Effector memory CD4-positive, alpha-beta T cell (primary cell): ENCODE results near the gene B3GNT2.
A peak's percentile ranks its signal among the peaks of the same experiment; 100 is the strongest.
"Not testable (repeated sequence)": the region's sequence is repeated elsewhere in the genome, so short reads cannot be mapped to it uniquely, and the experiment has no call there.

Experiments
- DNase-seq, 3 donors: peaks; one replicate each; pipeline ENCODE4 v3.0.0-alpha.2; 2020
- H3K27ac ChIP-seq: 2 replicates; pipeline ENCODE4 v1.7.0; 2013; ENCODE audit warnings: mild to moderate bottlenecking, low read length, moderate library complexity; ENCODE audit not compliant: insufficient read depth, poor library complexity, severe bottlenecking
- H3K27me3 ChIP-seq: replicated peaks from 2 replicates; pipeline ENCODE4 v1.7.0; 2013; ENCODE audit warnings: mild to moderate bottlenecking, low read length; ENCODE audit not compliant: insufficient read depth, control insufficient read depth, poor library complexity, severe bottlenecking
- H3K36me3 ChIP-seq: 2 replicates; pipeline ENCODE4 v1.7.0; 2013; ENCODE audit warnings: mild to moderate bottlenecking, low read length, moderate library complexity; ENCODE audit not compliant: control insufficient read depth, insufficient read depth
- H3K4me1 ChIP-seq: 2 replicates; pipeline ENCODE4 v1.7.0; 2013; ENCODE audit warnings: low read length, mild to moderate bottlenecking; ENCODE audit not compliant: control insufficient read depth, insufficient read depth, poor library complexity, severe bottlenecking
- H3K4me3 ChIP-seq: 2 replicates; pipeline ENCODE4 v1.7.0; 2013; ENCODE audit warnings: low read length, low read depth, mild to moderate bottlenecking; ENCODE audit not compliant: insufficient read depth, poor library complexity, severe bottlenecking
- H3K9me3 ChIP-seq: 2 replicates; pipeline ENCODE4 v1.7.0; 2013; ENCODE audit warnings: mild to moderate bottlenecking, low read length, moderate library complexity; ENCODE audit not compliant: control insufficient read depth
- total RNA-seq, 3 donors: gene quantifications; one replicate each; lab custom pipeline; 2026; lab: John Stamatoyannopoulos, UW

B3GNT2 gene, protein sequence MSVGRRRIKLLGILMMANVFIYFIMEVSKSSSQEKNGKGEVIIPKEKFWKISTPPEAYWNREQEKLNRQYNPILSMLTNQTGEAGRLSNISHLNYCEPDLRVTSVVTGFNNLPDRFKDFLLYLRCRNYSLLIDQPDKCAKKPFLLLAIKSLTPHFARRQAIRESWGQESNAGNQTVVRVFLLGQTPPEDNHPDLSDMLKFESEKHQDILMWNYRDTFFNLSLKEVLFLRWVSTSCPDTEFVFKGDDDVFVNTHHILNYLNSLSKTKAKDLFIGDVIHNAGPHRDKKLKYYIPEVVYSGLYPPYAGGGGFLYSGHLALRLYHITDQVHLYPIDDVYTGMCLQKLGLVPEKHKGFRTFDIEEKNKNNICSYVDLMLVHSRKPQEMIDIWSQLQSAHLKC
- 57.6 to 121 (median 62.5) reads per million in 3 donors for total RNA-seq

DNA sequence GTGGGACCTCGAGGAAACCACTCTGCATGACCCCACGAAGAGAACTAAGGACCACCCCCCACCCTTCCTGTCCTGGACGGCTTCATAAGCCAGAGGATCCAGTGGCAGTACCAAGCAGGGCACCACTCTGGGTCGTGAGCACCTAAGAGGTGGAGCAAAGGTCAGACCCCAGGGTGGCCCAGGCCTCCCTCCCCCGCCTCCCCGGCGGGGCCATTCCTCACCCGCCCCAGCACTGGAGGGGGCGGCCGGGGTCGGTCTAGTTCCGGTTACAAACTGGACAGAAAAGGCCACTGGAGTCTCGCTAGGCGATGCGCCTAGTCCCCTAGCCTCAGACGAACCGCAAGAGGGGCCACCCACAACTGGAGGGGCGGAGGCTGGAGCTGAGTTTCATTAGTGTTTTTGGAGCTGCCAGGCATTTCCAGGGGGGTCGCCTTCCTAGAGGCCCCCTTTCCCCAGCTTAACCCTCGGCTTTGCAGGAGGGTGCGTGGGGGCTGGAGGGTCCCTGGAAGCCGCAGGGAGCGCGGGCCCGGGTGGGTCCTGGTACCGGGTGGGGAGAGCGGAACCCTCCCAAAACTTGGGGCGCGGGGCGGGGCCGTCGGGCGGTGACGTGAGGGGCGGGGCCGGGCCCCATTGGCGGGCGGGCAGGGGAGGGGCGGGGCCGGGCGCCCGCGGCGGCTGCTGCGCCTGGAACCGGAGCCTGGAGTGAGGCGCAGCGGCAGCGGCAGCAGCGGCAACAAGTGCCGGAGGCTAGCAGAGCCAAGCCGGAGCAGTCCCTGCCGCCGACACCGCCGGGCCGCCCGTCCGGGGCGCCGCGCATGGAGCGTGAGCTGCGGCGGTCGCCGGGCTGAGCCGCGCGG is at the start of gene B3GNT2:
B3GNT2 (plus strand) TSS at position 695 of the 857 bp plus-strand sequence. CDS start 26,106 bp downstream, outside the sequence.
- Histone ChIP-seq H3K9me3 (no peaks in the 10 kb centered on the region), H3K36me3 (no peaks in the 10 kb centered on the region), H3K27ac (peak within 1 kb of the TSS; percentile 82), H3K4me3 (peak within 1 kb of the TSS; percentile 99), H3K4me1 (peaks cover 29% of the 10 kb centered on the region), H3K27me3 (no peaks in the 10 kb centered on the region)
- peak; percentile 69 to 75 (median 75) for DNase-seq

DNA sequence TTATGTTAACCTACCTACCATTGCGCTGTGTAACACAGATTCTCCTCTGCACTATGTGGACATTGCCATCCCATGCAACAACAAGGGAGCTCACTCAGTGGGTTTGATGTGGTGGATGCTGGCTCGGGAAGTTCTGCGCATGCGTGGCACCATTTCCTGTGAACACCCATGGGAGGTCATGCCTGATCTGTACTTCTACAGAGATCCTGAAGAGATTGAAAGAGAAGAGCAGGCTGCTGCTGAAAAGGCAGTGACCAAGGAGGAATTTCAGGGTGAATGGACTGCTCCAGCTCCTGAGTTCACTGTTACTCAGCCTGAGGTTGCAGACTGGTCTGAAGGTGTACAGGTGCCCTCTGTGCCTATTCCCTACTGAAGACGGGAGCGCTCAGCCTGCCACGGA is 49.1 kb upstream of the B3GNT2 start:
- peak in 1 of 3 donors; percentile 2 for DNase-seq
- not testable (repeated sequence) for H3K27ac ChIP-seq, H3K27me3 ChIP-seq, H3K4me3 ChIP-seq, H3K36me3 ChIP-seq, H3K9me3 ChIP-seq, H3K4me1 ChIP-seq

- H3K36me3 ChIP-seq = no peaks in the 10 kb centered on the region
- no peaks in the 10 kb centered on the region for H3K27me3 ChIP-seq
- no peaks in the 10 kb centered on the region for H3K9me3 ChIP-seq
- H3K4me1 ChIP-seq = no peaks in the 10 kb centered on the region
- no peak overlapping the region for H3K27ac ChIP-seq
- DNase-seq = no peak
- H3K4me3 ChIP-seq = no peak overlapping the region
Measured at GRCh38 chr2:62147610-62148301, 48.2 kb upstream of the B3GNT2 start.

- Histone ChIP-seq H3K4me1 (no peaks in the 10 kb centered on the region), H3K27ac (no peak overlapping the region), H3K9me3 (no peaks in the 10 kb centered on the region), H3K27me3 (no peaks in the 10 kb centered on the region), H3K4me3 (no peak overlapping the region), H3K36me3 (no peaks in the 10 kb centered on the region)
- DNase-seq = no peak
Measured at GRCh38 chr2:62149708-62150107, 46.2 kb upstream of the B3GNT2 start.

DNA sequence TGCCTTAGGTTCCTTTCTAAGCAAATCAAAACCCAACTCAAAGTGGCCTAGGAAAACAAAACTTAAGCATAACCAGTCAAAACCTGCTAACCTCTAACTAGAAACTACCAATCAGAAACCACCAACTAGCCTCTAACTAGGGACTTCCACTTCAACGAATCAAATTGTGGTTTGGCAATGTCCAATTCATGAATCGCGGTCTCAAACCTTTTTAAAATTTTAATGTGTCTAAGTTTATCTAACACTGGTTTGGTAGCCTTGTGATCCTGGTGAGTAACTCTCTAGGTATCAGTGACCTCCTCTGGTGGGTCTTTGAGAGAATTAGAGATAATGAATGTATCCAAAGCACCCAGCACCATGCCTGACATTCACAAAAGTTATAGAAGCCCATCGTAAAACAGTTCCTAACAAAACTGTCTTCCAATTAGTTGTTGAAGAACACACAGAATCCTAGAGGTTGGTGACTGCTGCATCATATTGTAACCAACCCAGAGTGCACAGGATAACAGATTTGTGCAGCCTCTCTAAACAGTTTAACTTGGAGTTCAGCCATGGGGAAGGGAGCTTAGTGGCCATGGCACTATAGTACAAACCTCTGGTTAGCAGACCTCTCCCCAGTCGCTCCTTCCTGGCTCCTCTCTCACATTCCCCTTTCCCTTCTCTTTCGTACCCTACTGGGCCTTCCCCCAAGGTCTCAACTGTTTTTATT is 45.2 kb upstream of the B3GNT2 start:
- Histone ChIP-seq H3K27ac (no peak overlapping the region), H3K4me1 (no peaks in the 10 kb centered on the region), H3K4me3 (no peak overlapping the region), H3K9me3 (no peaks in the 10 kb centered on the region), H3K27me3 (no peaks in the 10 kb centered on the region), H3K36me3 (no peaks in the 10 kb centered on the region)
- no peak for DNase-seq

- Histone ChIP-seq H3K36me3 (no peaks in the 10 kb centered on the region), H3K9me3 (no peaks in the 10 kb centered on the region), H3K27ac (no peak overlapping the region), H3K27me3 (no peaks in the 10 kb centered on the region), H3K4me1 (no peaks in the 10 kb centered on the region), H3K4me3 (no peak overlapping the region)
- no peak for DNase-seq
Measured at GRCh38 chr2:62151306-62151638, 44.6 kb upstream of the B3GNT2 start.

DNA sequence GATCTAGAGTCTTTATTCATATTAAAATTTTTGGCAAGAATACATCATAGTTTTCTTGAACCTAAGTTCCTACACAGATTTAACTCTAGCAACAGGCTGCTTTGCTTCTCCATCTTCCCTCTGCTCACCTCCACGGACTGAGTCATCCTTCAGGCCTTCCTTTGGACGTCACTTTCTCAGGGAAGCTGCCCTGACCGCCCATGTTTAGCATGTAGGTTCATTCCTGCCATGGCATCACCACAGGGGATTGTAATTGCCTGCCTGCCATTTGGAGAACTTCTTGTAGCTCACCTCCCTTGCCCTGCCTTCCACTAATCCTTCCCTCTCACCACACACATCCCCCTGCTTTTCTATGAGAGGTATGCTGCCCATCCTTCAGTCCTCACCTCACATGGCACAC is 43.9 kb upstream of the B3GNT2 start:
- no peaks in the 10 kb centered on the region for H3K27me3 ChIP-seq
- no peak for DNase-seq
- H3K4me3 ChIP-seq = no peak overlapping the region
- no peaks in the 10 kb centered on the region for H3K4me1 ChIP-seq
- H3K27ac ChIP-seq = no peak overlapping the region
- no peaks in the 10 kb centered on the region for H3K9me3 ChIP-seq
- no peaks in the 10 kb centered on the region for H3K36me3 ChIP-seq

GRCh38 chr2:62156861-62157496 is 38.9 kb upstream of the B3GNT2 start:
- Histone ChIP-seq H3K27ac (no peak overlapping the region), H3K36me3 (no peaks in the 10 kb centered on the region), H3K4me3 (no peak overlapping the region), H3K9me3 (no peaks in the 10 kb centered on the region), H3K27me3 (no peaks in the 10 kb centered on the region), H3K4me1 (no peaks in the 10 kb centered on the region)
- DNase-seq = no peak

DNA sequence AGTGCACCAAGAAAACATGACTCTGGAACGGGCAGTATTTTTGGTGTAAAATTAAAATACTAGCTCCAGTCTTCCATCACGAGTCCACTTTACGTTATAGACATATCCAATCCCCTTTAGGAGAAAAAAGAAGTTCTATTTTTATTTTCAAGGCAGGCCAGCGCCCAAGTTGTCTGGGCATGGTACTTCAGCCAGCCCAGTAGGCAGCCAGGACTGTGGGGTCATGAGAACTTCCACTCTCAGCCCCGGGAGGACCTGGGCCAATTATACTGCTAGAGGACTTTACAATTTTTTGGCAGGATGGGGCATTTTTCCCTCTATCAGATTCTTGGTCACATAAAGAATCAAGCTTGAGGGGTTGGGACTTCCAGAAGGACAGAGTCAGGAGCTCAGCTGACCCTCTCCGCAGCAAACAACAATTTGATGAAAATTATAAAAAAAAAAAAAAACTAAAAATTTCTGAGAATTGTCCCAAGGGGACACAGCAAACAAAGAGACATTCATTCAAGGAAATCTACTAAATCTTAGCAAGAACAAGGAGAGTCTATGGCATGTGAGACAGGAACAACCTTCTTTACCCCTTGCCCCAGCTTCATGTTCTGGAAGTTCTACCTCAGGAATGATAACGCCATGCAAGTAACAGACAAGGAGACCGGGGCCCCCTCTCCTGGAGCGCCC is 37.3 kb upstream of the B3GNT2 start:
- H3K4me3 ChIP-seq = no peak overlapping the region
- H3K36me3 ChIP-seq = no peaks in the 10 kb centered on the region
- H3K27ac ChIP-seq = no peak overlapping the region
- H3K27me3 ChIP-seq = no peaks in the 10 kb centered on the region
- no peak for DNase-seq
- no peaks in the 10 kb centered on the region for H3K9me3 ChIP-seq
- no peaks in the 10 kb centered on the region for H3K4me1 ChIP-seq
